ENCODE data around the gene SH3PXD2A. TPM values are rescaled to one million over a fixed set of nuclear protein-coding genes. Genes with fewer than 3 reads are reported as not detected.

Gene SH3PXD2A
- total RNA-seq, 1 donor from 2014 or later, result 166 TPM

DNA sequence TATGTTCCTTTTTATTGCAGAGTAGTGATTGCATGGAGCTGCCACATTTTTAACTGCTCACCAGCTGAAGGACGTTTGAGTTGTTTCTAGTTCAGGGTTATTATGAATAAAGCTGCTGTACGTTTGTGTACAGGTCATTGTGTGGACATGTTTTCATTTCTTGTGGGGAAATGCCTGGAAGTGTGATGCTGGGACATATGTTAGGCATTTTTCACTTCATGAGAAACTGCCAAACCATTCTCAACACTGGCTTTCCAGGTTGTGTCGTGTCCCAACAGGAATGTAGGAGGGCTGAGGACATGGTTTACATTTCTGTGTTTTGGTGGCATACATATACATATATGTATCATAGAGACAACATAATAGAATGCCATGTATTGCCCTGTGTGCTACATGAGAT lies 288.8 kb downstream of the SH3PXD2A start:
- intact Hi-C loops (cut with DNase I), result no loop called here
- ATAC-seq, result no peak
- DNase-seq (ENCODE audit: low spot score), result no peak

DNA sequence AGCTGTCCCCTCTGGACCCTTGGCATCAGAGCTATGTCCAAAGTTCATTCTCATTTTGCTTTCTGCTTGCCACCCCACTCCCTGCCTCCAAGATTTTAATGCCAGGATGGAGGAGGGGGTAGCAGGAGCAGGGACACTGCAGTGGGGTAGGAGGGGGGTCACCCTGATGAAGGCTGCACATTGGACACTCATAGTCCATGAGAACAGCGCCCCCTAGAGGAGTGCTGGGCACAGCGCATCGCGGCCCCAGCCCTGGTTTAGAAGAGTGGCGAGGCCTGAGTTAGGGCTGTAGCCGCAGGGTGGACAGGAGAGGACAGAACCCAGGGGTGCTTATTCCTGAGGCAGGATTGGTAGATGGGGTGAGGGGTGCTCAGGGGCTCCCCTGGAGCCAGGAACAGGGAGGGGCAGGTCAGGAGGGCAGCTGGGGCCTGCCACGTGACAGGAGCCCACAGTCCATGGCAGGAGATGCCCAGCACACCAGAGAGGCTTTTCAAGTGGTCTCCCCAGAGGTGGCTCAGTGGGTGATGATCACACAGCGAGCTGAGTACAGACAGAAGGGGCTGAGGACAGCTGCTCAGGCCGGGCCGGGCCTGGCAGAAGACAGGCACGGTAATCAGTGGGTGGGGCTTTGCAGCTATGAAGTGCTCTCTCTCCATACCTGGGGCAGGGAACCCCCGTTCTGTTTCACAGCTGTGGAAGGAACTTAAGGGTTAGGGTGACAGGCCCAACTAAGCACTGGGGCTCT lies 290.4 kb downstream of the SH3PXD2A start:
- DNase-seq (ENCODE audit: low spot score) (no peak), ATAC-seq (peak; percentile 23)
- intact Hi-C loops (cut with DNase I), result no loop called here

DNA sequence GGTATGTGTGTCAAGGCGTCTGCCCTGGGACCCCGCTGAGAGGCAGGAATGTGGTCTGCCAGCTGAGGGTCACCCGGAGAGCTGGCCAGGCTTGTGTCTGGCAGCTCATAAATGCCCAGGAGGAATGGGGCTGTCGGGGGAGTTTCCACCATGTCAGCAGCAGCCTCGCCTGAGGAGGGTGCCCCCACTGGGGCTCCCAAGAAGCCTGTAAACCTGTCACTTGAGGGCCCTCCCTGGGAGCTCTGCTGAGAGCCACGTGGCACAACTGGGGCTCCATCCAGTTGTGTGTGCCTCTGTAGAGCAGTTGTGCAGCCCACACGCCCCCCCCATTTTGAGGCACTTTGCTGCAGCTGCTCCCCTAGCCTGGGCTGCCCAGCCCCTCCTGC lies 291.3 kb downstream of the SH3PXD2A start:
- intact Hi-C loops (cut with DNase I), result no loop called here
- no peak for DNase-seq (ENCODE audit: low spot score)
- no peak for ATAC-seq

DNA sequence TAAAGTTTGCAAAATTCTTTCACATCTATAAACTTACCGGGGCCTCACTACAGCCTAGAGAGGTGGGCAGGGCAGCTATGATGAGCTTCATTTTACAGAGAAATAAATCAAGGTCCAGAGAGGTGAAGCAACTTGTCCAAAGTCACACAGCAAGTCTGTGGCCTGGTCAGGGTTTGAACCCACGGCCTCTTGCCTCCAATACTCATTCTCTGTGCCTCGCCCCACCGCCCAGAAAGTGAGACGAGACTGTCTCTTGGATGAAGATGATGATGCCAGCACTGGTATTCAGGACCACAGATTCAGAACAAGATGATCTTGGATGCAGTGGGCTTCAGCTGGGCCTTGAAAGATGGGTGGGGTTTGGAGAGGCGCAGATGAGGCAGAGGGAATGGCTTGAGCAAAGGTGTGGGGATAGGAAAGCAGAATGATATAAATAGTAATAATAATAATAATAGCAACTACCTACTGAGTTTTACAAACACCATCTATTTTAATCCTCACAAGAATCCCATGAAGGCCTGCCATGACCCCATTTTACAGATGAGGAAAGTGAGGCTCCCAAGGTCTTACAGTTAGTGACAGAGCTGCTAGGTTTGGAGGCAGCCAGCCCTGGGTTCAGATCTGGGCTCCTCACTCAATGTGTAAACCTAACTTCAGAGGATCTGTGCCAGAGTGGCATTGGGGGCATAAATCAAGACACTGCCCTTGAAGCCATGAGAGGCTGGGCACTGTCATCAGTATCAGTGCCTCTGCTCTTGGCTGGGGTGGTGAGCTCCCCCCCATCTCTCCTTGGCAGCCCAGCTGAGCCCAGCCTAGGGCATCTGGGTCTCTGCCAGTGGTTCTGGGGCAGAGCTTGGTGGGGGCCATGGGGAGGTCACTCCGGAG lies 291.9 kb downstream of the SH3PXD2A start:
- peak; percentile 18 for ATAC-seq
- intact Hi-C loops (cut with DNase I), result no loop called here
- DNase-seq (ENCODE audit: low spot score), result no peak

DNA sequence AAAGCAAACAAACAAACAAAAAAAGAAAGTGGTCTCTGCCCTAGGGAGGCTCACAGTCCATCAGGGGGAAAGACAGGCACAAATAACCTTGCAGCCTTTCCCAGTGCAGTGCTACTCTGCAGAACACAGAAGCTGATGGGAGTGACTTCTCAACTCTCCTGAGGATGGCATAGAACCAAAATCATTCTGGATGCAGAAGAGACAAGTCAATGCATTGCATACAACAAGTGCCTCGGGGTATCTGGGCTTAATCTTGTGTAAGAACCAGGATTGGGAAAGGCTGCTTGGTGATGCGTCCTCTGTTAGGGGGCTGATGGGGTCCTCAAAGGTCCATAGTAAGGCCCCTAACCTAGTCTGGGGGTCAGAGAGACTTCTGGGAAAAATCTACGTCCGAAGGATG lies 293.0 kb downstream of the SH3PXD2A start:
- DNase-seq (ENCODE audit: low spot score) (no peak), ATAC-seq (no peak)
- intact Hi-C loops (cut with DNase I), result no loop called here

DNA sequence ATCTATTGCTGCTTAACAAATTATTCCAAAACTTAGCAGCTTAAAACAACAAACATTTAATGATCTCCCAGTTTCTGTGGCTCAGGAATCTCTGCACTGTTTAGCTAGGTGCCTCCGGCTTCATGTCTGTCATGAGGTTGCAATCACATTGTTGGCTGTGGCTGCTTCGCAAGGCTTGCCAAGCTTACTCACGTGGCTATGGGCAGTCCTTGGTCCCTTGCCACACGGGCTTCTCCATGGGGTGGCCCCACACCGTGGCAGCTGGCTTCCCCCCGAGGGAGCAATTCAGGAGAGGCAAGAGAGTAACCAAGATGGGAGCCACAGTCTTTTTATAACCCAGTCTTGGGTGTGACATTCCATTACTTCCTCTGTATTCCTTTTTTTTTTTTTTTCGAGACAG lies 294.5 kb downstream of the SH3PXD2A start:
- no peak for ATAC-seq
- no peak for DNase-seq (ENCODE audit: low spot score)
- intact Hi-C loops (cut with DNase I), result no loop called here

DNA sequence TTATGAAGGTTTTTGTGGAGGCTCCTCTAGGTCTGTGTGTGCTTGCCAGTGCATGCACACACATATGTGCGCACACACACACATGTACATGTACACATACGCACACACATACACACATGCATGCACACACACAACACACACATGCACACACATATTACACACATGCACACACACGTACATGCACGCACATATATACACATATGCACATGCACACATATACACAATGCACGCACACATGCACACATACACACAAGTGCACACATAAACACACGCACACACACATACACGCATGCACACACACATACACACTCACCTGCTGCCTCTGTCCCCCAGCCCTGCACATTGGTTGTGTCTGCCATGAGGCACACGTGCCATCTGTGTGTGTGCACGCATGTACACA lies 295.6 kb downstream of the SH3PXD2A start:
- intact Hi-C loops (cut with DNase I), result no loop called here
- DNase-seq (ENCODE audit: low spot score), result no peak
- no peak for ATAC-seq

DNA sequence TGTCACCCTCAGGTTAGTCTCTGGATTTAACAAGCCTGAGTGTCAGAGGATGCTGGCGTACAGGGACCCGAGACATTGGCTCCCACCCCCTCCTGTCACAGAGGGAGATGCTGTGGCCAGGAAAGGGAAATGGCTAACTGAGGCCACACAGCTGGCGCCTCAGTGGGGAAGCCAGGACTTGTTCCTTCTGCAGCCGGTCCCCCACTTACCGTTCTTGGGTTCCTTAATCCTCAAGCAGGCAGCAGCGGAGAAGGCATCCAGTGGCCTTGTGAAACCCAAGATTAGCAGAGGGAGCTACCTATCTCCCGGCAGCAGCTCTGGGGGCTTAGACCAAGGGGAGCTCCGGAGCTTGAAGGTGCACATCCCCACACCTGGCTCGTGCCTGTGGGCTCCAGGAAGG lies 296.5 kb downstream of the SH3PXD2A start:
- DNase-seq (ENCODE audit: low spot score) (no peak), ATAC-seq (no peak)
- intact Hi-C loops (cut with DNase I), result no loop called here

DNA sequence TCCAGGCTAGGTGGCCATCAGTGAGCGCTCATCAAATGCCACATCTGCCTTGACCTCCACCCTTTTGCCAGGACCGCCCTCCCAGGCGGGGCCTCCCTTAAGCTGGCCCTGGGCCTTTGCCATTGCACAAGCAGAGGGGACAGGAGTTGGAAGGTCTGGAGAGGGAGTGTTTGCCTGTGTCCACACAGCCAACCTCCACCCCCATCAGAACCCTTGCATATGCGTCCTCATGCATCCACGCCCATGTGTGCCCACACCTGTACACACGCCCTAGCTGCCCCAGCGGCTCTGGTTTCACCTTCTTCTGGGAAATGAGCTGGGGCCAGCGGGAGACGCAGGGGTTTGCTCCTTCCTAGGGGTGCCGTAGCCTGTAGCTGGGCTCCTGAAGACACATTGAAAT lies 297.9 kb downstream of the SH3PXD2A start:
- ATAC-seq (no peak), DNase-seq (ENCODE audit: low spot score) (no peak)
- intact Hi-C loops (cut with DNase I), result no loop called here

DNA sequence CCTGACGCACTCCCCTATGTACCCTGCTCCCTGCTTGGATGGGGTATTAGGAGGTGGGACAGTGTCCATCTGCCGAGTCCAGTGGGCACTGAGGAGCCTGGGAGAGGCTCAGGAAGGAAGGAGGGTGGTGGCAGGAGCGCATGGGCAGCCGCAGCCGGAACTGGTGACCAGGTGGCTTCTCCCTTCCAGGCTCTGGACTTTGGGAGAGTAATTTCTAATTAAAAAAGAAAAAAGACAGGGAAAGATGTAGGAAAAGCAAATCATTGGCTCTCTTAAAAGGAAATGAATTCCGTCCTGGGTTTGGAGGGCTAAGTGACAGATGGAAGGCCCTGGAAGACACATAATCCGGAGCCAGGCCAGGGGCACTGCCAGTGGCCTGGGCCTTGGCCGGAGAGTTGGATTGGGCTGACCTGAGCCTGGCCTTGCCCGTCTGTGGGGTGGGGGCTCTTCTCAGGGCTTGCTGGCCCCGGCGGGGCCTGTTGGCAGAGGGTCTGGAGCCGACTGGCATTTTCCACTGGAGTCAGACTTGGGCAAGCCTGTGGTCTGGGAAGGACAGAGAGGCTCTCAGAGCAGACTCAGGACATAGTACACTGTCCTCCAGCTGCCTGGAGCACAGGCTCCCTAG lies 298.9 kb downstream of the SH3PXD2A start:
- no peak for DNase-seq (ENCODE audit: low spot score)
- intact Hi-C loops (cut with DNase I), result no loop called here
- ATAC-seq, result no peak

DNA sequence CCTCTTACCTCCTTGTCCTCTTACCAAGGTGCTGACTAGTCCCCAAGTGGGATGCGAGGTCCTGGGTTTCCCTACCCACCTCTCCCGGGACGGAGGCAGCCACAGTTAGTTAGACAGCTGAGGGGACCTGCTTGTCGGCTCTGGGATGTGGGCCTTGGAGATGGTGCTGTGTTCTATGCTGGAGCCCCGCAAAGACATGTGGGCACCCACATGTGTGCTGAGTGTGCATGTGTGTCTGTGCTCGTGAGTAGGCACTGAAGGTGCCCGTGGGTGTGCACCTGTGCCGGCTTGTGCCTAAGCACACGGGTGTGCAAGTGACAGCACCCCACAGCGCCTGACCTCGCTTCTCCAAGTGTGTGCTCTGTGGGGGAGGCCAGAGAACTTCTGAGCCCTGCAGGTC lies 299.7 kb downstream of the SH3PXD2A start:
- ATAC-seq, result no peak
- intact Hi-C loops (cut with DNase I), result no loop called here
- no peak for DNase-seq (ENCODE audit: low spot score)

DNA sequence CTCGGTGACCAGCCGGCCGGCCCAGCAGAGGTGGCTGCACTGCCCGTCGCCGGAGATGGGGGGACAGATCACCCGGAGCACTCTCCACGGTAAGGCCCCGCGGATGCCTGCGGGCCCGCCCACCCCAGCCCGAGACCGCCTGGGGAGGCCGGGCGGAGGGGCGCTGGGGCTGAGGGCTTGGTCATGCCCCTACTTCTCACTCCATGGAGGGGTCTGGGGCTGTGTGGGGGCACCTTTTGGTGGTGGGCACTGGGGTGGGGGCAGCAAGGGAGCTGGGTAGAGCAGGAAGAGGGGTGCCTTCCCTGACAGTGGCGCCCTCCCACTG lies 300.1 kb downstream of the SH3PXD2A start:
- intact Hi-C loops (cut with DNase I), result no loop called here
- DNase-seq (ENCODE audit: low spot score) (no peak), ATAC-seq (no peak)

DNA sequence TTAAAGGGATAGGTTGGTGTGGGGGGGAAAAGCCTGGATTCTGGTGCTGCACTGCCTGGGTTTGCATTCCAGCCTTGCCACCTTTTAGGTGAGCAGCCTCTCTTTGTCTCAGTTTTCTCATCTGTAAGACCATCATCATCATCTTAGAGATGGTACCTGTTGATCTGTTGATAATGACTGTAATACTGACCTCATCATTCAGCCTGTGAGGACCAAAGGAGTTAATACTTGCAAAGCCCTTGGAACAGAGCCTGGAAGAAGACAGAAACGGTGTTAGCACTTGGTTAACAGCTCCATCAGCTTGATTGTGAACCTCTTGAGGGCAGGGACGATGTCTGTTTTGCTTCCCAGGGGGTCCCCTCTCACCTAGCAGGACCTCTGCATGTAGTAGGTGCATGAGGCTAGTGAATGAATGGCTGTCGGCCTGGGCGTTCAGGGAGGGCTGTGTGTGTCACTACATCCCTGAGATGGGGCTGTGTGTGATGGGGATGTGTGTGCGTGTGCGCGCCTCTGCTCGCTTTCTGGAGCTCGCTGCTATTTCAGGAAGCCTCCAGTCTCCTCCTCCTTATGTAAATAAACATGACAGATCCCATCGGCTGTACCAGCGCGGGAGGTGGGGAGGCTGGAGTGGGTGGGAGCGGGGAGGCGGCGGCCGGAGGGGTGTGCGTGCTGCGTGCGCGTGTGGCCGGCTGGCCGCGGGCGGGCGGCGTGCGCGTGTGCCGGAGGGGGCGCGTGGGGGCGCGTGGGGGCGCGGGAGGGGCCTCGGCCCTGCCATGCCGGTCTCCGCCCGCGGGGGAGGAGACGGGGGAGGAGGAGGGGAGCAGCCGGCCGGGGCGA lies 300.7 kb downstream of the SH3PXD2A start:
- ATAC-seq, result peak; percentile 67
- intact Hi-C loops (cut with DNase I), result no loop called here
- no peak for DNase-seq (ENCODE audit: low spot score)

DNA sequence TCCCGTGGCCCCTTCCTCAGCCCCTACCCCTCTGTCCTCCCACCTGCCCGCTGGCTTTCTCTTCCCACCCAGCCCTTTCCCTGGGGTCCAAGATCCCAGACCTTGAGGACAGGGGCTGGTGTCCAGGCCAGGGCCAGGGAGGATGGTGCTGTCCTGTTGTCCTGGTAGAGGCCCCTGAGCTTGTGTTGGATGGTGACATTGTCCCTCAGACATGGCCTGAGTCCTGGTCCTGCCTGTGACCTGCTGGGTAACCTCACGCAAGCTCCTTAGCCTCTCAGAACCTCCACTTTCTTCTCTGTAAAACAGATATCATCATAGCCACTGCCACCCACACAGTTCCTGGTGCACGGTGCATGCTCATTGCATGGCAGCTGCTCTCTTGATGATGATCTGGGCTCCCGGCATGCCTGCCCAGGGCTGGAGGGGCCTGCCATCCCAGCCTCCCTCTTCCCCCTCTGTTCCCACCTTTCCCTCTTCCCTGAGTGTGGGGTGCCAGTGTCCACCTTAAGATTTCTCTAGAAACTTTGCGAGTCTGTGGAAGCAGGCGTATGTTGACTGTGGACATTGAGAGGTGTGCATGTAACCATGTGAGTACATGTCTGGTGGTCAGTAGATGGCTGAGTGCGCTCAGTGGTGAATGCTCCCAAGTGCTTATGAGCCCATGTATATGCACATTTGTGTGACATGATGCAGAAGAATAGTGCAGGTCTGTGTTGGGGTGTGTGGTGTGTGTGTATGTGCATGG lies 301.5 kb downstream of the SH3PXD2A start:
- ATAC-seq (no peak), DNase-seq (ENCODE audit: low spot score) (no peak)
- intact Hi-C loops (cut with DNase I), result no loop called here

DNA sequence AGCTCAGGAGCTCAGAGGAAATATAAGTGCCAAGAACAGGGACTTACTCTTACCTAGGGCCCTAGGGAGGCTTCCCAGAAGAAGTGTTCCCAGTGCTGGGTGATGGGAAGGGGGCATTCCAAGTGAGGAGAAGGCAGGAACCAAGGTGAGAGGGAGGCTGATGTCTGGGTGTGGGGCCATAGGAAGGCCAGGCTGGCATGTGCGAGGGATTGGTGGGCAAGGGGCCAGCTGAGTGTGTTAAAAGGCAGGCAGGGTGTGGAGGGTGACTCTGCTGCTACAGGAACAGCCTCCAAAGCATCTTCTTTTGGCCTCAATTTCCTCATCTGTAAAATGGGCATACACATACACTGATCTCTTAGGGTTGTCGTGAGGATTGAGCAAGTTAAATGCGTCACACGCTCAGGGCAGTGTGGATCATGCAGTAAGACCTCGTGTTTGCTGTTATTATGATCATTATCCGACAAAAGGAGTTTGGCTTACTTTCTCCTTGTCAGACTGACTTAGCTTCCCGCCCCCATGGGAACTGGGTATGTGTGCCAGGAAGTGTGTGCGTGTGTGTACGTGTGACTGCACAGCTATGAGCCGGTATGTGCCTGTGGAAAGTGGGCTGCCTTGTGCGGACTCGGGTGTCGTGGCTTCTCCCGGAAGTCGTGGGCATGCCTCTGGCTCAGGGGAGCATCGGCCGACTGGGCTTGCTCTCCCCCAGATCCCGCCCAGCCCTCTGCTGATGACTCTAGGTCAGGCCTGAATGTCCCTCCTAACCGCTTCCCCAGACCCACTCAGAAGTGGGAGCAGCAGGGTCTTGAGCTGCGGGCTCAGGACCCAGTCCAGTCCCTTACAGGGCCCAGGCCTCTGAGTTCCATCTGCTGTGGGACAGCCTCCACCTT lies 302.3 kb downstream of the SH3PXD2A start:
- DNase-seq (ENCODE audit: low spot score) (no peak), ATAC-seq (no peak)
- intact Hi-C loops (cut with DNase I), result no loop called here

DNA sequence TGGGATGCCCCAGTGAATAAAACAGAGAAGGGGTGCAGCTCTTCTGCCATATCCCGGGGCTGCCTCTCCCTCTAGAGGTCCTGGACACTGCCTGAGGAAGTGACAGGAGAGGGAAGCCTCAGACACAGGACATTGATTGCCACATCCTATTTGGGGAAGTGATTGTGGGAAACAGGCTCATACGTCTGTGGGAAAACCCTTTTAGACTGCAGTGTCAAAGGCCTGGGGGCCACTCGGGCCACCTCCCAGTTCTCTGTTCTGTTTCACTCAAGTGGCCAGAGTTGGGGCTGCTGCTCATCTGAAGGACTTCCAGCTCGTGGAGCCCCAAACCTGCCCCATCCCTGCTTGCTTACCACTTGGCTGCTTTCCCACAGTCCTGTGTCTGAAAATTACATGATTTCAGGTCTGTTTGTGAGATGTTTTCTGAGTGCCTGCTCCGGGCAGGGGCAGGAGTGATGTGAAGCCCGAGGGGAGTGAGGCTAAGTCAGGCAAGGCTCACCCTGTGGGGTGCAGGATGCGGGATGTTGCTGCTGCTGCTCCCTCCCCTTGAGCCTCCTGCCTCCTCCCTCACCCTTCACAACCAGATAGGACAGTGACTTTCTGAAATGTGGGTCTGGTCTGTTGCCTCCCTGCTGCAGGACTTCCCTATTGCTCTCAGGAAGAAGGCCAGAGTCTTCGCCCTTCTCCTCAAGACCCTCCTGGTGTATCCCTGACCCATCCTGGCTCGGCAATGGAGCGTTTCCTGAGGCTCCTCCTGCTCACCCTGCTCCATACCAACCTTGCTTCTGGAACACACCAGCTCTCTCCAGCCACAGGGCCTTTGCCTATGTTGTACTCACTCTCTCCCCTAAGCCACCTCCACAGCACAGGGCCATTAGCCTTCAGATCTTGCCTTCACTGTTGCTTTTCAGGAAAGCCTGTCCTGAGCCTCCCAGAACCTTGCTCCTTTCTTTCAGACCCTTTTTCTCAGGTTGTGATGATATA lies 303.5 kb downstream of the SH3PXD2A start:
- ATAC-seq (peak; percentile 27), DNase-seq (ENCODE audit: low spot score) (no peak)
- intact Hi-C loops (cut with DNase I), result no loop called here

DNA sequence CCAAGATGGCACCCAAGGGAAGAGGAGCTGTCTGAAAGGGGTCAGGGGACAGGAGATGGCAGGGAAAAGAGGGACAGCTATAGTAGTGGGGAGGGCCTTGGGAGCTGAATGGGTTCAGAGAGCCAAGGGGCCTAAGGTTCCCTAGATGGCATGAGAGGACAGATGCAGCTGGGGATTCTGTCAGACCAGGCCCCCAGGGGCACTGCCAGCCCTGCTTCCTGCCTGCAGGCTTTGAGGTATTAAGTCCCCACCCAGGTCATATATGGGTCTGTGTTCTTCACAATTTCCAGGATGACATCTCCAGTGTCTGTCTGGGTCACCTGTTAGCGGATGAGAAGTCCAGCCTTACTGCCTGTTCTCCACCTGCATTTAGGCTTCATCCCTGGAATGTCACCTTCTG lies 305.1 kb downstream of the SH3PXD2A start:
- DNase-seq (ENCODE audit: low spot score) (no peak), ATAC-seq (no peak)

More for the DNA sequence above, 305.1 kb downstream of the SH3PXD2A start:
- intact Hi-C loops (cut with DNase I), result no loop called here

All from sciatic nerve (tissue), 2 donors.